ENCODE measurements around the gene TADA2A.

DNA sequence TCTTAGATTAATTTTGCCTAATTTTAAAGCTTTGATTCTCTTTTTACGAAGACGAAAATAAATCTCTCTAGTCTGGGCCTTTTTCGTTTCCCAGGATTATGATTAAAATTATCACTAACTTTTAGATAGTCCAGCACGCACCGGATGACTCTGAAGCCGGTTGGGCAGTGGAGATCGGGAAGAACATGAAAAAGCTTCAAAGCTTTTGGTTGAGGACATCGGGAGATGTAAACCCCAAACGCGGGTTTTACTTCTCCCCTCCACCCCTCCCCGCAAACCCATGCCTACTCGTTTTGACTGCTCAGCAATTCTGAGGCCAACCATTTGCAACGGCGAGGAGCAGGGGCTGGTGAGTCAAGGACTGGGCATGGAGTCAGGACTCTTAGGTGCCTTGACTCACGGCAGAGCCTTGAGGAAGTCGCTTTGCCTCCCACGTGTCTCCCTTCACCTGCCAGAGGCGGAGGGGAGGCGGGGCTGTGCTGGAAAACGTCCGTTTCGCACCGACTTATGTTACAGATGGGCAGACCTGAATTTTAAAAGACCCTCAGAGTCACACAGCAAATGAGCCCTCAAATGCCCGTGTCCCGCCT lies 82.0 kb downstream of the TADA2A start:
- TF ChIP-seq, protein P1, sequence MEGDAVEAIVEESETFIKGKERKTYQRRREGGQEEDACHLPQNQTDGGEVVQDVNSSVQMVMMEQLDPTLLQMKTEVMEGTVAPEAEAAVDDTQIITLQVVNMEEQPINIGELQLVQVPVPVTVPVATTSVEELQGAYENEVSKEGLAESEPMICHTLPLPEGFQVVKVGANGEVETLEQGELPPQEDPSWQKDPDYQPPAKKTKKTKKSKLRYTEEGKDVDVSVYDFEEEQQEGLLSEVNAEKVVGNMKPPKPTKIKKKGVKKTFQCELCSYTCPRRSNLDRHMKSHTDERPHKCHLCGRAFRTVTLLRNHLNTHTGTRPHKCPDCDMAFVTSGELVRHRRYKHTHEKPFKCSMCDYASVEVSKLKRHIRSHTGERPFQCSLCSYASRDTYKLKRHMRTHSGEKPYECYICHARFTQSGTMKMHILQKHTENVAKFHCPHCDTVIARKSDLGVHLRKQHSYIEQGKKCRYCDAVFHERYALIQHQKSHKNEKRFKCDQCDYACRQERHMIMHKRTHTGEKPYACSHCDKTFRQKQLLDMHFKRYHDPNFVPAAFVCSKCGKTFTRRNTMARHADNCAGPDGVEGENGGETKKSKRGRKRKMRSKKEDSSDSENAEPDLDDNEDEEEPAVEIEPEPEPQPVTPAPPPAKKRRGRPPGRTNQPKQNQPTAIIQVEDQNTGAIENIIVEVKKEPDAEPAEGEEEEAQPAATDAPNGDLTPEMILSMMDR (conservative IDR thresholded peaks at IDR 0.05) = no peak
- TF ChIP-seq EZH2 (IDR thresholded peaks at IDR 0.05; ENCODE audit: low read depth) = no peak

All from PC-9 (cell line).